ENCODE results near the gene NCEH1. TPM values are rescaled to one million over a fixed set of nuclear protein-coding genes. Genes with fewer than 3 reads are reported as not detected.

The NCEH1 gene
- total RNA-seq, 2 donors from 2014 or later, result 6.9 to 10.1 TPM

DNA sequence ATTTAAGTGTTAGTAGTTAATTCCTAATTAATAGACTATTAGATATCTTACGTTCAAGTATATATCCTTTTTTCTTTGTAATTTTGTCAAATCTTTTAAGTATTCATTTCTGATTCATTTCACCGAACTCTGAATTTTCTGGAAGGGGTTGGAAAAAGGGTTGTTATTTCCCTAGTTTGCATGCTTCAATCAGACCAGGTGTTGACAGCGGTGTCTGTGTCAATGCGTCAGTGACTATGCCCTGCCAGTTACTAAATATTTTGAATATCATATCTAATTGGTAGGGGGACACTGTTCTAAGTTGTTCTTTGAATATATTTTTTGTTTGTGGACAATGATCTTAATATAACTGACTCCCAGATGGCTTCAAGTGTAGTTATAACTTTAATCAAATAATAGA is 124.9 kb downstream of the NCEH1 start:
- no peak for DNase-seq
- Histone ChIP-seq H3K4me1 (peaks cover 10% of the 10 kb centered on the region), H3K36me3 (replicated peaks in 1 of 2; ENCODE audit: insufficient read depth in 1 of 2, low read depth in 2 of 2) (no peaks in the 10 kb centered on the region), H3K9me3 (no peaks in the 10 kb centered on the region), H3K4me3 (no peak overlapping the region), H3K27ac (peak overlapping the region in 1 of 4 donors; percentile 73), H3K27me3 (no peaks in the 10 kb centered on the region)
- intact Hi-C loops (cut with DNase I), result no loop called here
- TF ChIP-seq, protein P1, sequence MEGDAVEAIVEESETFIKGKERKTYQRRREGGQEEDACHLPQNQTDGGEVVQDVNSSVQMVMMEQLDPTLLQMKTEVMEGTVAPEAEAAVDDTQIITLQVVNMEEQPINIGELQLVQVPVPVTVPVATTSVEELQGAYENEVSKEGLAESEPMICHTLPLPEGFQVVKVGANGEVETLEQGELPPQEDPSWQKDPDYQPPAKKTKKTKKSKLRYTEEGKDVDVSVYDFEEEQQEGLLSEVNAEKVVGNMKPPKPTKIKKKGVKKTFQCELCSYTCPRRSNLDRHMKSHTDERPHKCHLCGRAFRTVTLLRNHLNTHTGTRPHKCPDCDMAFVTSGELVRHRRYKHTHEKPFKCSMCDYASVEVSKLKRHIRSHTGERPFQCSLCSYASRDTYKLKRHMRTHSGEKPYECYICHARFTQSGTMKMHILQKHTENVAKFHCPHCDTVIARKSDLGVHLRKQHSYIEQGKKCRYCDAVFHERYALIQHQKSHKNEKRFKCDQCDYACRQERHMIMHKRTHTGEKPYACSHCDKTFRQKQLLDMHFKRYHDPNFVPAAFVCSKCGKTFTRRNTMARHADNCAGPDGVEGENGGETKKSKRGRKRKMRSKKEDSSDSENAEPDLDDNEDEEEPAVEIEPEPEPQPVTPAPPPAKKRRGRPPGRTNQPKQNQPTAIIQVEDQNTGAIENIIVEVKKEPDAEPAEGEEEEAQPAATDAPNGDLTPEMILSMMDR (IDR thresholded peaks at IDR 0.05), result no peak
- no peak for TF ChIP-seq POLR2A (IDR thresholded peaks at IDR 0.05)
- 77 to 78% methylated on average over 4 of the region's 4 CpGs for WGBS, 2 donors
- no peak for ATAC-seq

DNA sequence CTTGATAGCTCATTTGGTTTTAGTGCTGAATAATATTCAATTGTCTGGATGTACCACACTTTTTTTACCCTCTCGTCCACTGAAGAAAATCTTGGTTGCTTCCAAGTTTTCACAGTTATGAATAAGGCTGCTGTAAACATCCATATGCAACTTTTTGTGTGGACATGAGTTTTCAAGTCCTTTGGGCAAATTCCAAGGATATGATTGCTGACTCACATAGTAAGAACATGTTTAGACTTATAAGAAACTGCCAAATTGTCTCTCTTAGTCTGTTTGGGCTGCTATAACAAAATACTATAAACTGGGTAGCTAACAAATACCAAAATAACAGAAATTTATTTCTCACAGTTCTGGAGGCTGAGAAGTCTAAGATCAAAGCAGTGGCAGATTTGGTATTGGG is 128.2 kb downstream of the NCEH1 start:
- WGBS, 2 donors, result 85 to 87% methylated on average over 1 of the region's 1 CpG
- Histone ChIP-seq H3K4me1 (peaks cover 10% of the 10 kb centered on the region), H3K36me3 (replicated peaks in 1 of 2; ENCODE audit: insufficient read depth in 1 of 2, low read depth in 2 of 2) (no peaks in the 10 kb centered on the region), H3K27me3 (no peaks in the 10 kb centered on the region), H3K4me3 (no peak overlapping the region), H3K27ac (no peak overlapping the region), H3K9me3 (no peaks in the 10 kb centered on the region)
- intact Hi-C loops (cut with DNase I), result no loop called here
- DNase-seq (no peak), ATAC-seq (no peak)
- TF ChIP-seq, protein P1 (IDR thresholded peaks at IDR 0.05), result no peak
- TF ChIP-seq POLR2A (IDR thresholded peaks at IDR 0.05), result no peak

DNA sequence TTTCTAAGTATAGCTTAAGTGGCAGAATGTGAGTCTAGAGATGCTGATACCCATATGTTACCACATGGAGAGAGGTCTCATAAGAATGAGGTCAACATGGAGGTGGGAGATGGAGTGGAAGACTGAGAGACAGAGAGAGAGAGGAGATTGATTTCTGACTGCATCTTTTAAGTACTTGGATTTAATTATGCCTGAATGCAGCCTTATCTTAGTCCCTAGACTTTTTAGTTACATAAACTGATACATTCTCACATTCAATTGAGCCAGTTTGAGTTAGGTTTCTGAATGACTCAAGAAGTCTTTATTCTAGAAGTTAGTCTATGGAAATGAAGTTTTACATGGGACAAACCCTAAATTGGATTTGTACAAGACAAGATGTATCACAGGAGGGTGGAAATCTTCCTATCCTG is 129.1 kb downstream of the NCEH1 start:
- no peak for DNase-seq
- TF ChIP-seq POLR2A (IDR thresholded peaks at IDR 0.05), result no peak
- TF ChIP-seq, protein P1 (IDR thresholded peaks at IDR 0.05), result no peak
- Histone ChIP-seq H3K27me3 (no peaks in the 10 kb centered on the region), H3K36me3 (replicated peaks in 1 of 2; ENCODE audit: insufficient read depth in 1 of 2, low read depth in 2 of 2) (no peaks in the 10 kb centered on the region), H3K4me3 (no peak overlapping the region), H3K9me3 (no peaks in the 10 kb centered on the region), H3K4me1 (peaks cover 9% of the 10 kb centered on the region), H3K27ac (no peak overlapping the region)
- intact Hi-C loops (cut with DNase I), result no loop called here
- ATAC-seq, result no peak

DNA sequence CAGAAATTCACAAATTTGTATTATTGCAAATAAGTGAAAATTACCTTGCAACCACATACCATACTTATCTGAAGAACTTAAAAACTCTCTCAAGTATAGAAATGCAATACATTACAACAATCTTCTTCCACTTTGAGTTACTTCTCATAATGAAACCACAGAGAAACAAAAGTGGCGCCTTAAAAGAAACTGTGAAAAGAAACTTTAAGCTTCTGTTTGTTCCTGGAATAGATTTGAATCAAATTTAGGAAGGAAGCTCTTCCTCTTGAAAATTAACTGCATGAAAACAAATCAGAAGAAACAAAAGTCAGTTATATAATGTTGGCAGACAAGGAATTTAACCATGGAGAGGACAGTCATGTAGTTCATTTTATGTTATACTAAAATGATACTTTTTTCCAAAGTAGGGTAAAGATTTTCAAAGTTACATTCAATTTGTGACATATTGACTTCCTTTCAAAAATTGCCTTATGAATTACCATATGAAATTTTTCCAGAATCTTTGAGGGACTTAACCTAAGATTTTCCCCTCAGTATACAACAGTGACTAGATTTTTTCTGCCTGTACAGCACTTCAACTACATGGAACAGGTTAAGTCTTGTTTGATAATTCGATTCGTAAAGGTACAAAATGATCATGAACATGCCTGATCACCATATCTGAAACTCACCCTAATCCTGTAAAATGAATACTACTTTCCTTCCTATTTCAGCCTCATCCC is 130.0 kb downstream of the NCEH1 start:
- TF ChIP-seq POLR2A (IDR thresholded peaks at IDR 0.05), result no peak
- TF ChIP-seq, protein P1 (IDR thresholded peaks at IDR 0.05), result no peak
- H3K27ac ChIP-seq, result no peak overlapping the region
- intact Hi-C loops (cut with DNase I), result no loop called here

More for the DNA sequence above, 130.0 kb downstream of the NCEH1 start:
- no peaks in the 10 kb centered on the region for H3K4me1 ChIP-seq
- H3K27me3 ChIP-seq, result no peaks in the 10 kb centered on the region
- no peak overlapping the region for H3K4me3 ChIP-seq
- ATAC-seq, result no peak
- no peaks in the 10 kb centered on the region for H3K9me3 ChIP-seq
- H3K36me3 ChIP-seq (replicated peaks in 1 of 2; ENCODE audit: insufficient read depth in 1 of 2, low read depth in 2 of 2), result no peaks in the 10 kb centered on the region
- no peak for DNase-seq
- WGBS, 2 donors, result 77 to 81% methylated on average over 3 of the region's 3 CpGs

Small RNA genes lying within 50 kb of the gene (small RNA-seq; reads per million reads assigned to genes)
- not detected for gene RNU6-547P

Other genes with a start within 250 kb of the NCEH1 start
- gene TNFSF10, start 187.6 kb downstream of the NCEH1 start, total RNA-seq, result 10 to 100 TPM; 27.5 to 40.9 TPM
- 1 to 10 TPM in 1 of 2 donors, under 1 TPM in 1; 0.99 to 1.8 TPM for gene ECT2, start 39.7 kb upstream of the NCEH1 start, total RNA-seq